ENCODE data around the gene FNDC3A.

The FNDC3A gene

GRCh38 chr13:49214917-49215376, 239.2 kb downstream of the FNDC3A start:
- Histone ChIP-seq H3K9me2 (replicated peaks; ENCODE audit: insufficient read depth, low read length) (no peaks in the 10 kb centered on the region), H3K4me2 (ENCODE audit: low read depth, low read length) (no peak overlapping the region), H3K4me3 (ENCODE audit: low read length) (no peak overlapping the region), H3K27ac (ENCODE audit: low read length) (no peak overlapping the region), H3K27me3 (replicated peaks; ENCODE audit: insufficient read depth, low read length) (no peaks in the 10 kb centered on the region), H3K9ac (ENCODE audit: low read length) (no peak overlapping the region), H3K79me2 (ENCODE audit: low read length) (no peaks in the 10 kb centered on the region), H4K20me1 (ENCODE audit: insufficient read depth, low read length) (no peaks in the 10 kb centered on the region), H2AFZ (ENCODE audit: low read length) (0 out of 2 replicates have a peak overlapping the region, but pooled peaks have one; percentile 63), H3K9me3 (replicated peaks; ENCODE audit: insufficient read depth, low read length) (no peaks in the 10 kb centered on the region), H3F3A (ENCODE audit: insufficient read depth, low read length) (no peaks in the 10 kb centered on the region), H3K36me3 (replicated peaks; ENCODE audit: insufficient read depth, low read length) (no peaks in the 10 kb centered on the region), H3K4me1 (ENCODE audit: low read length) (no peaks in the 10 kb centered on the region)
- TF ChIP-seq CTCF (IDR thresholded peaks at IDR 0.05; ENCODE audit: low read length), result peak; percentile 31
- TF ChIP-seq EZH2phosphoT487 (IDR thresholded peaks at IDR 0.05; ENCODE audit: low read length), result no peak
- TF ChIP-seq EZH2 (optimal IDR thresholded peaks at IDR 0.05; ENCODE audit: low read depth, low read length), result no peak
- DNase-seq, result peak; percentile 54

- H3K9me2 ChIP-seq (replicated peaks; ENCODE audit: insufficient read depth, low read length), result no peaks in the 10 kb centered on the region
- H3K27me3 ChIP-seq (replicated peaks; ENCODE audit: insufficient read depth, low read length), result no peaks in the 10 kb centered on the region
- no peak overlapping the region for H3K9ac ChIP-seq (ENCODE audit: low read length)
- no peak overlapping the region for H2AFZ ChIP-seq (ENCODE audit: low read length)
- H4K20me1 ChIP-seq (ENCODE audit: insufficient read depth, low read length), result no peaks in the 10 kb centered on the region
- no peaks in the 10 kb centered on the region for H3F3A ChIP-seq (ENCODE audit: insufficient read depth, low read length)
- no peak overlapping the region for H3K4me2 ChIP-seq (ENCODE audit: low read depth, low read length)
- no peak for DNase-seq
- no peak overlapping the region for H3K4me3 ChIP-seq (ENCODE audit: low read length)
- no peaks in the 10 kb centered on the region for H3K9me3 ChIP-seq (replicated peaks; ENCODE audit: insufficient read depth, low read length)
- TF ChIP-seq EZH2 (optimal IDR thresholded peaks at IDR 0.05; ENCODE audit: low read depth, low read length) (no peak), EZH2phosphoT487 (IDR thresholded peaks at IDR 0.05; ENCODE audit: low read length) (no peak), CTCF (IDR thresholded peaks at IDR 0.05; ENCODE audit: low read length) (no peak)
- H3K36me3 ChIP-seq (replicated peaks; ENCODE audit: insufficient read depth, low read length), result no peaks in the 10 kb centered on the region
- H3K79me2 ChIP-seq (ENCODE audit: low read length), result no peaks in the 10 kb centered on the region
- no peaks in the 10 kb centered on the region for H3K4me1 ChIP-seq (ENCODE audit: low read length)
- H3K27ac ChIP-seq (ENCODE audit: low read length), result no peak overlapping the region
Observed at GRCh38 chr13:49216334-49216733, 240.6 kb downstream of the FNDC3A start.

- Histone ChIP-seq H3K79me2 (ENCODE audit: low read length) (no peaks in the 10 kb centered on the region), H3K36me3 (replicated peaks; ENCODE audit: insufficient read depth, low read length) (no peaks in the 10 kb centered on the region), H3K27ac (ENCODE audit: low read length) (no peak overlapping the region), H4K20me1 (ENCODE audit: insufficient read depth, low read length) (no peaks in the 10 kb centered on the region), H3K9me3 (replicated peaks; ENCODE audit: insufficient read depth, low read length) (no peaks in the 10 kb centered on the region), H2AFZ (ENCODE audit: low read length) (no peak overlapping the region), H3K27me3 (replicated peaks; ENCODE audit: insufficient read depth, low read length) (no peaks in the 10 kb centered on the region), H3F3A (ENCODE audit: insufficient read depth, low read length) (no peaks in the 10 kb centered on the region), H3K9ac (ENCODE audit: low read length) (no peak overlapping the region), H3K4me3 (ENCODE audit: low read length) (no peak overlapping the region), H3K9me2 (replicated peaks; ENCODE audit: insufficient read depth, low read length) (no peaks in the 10 kb centered on the region), H3K4me1 (ENCODE audit: low read length) (no peaks in the 10 kb centered on the region), H3K4me2 (ENCODE audit: low read depth, low read length) (no peak overlapping the region)
- DNase-seq, result no peak
- TF ChIP-seq EZH2 (optimal IDR thresholded peaks at IDR 0.05; ENCODE audit: low read depth, low read length), result no peak
- no peak for TF ChIP-seq EZH2phosphoT487 (IDR thresholded peaks at IDR 0.05; ENCODE audit: low read length)
- no peak for TF ChIP-seq CTCF (IDR thresholded peaks at IDR 0.05; ENCODE audit: low read length)
Observed at GRCh38 chr13:49217962-49218492, 242.3 kb downstream of the FNDC3A start.

Data from MM.1S (cell line).